ENCODE data around the gene DUSP22. TPM values are rescaled to one million over a fixed set of nuclear protein-coding genes. Genes with fewer than 3 reads are reported as not detected.

The DUSP22 gene
- total RNA-seq, 4 donors from 2014 or later, result 35.4 to 213 (median 49.5) TPM

- peaks cover 0 to 5% (median 0%) of the 10 kb centered on the region in 4 donors for H3K4me1 ChIP-seq
- in situ Hi-C loops (cut with MboI; ENCODE audit: low pct_ligation_motif_present in 1 of 4, low pct_unique_long_range_greater_than_20kb in 1 of 4, low sequenced_read_pairs in 3 of 4), result no loop called here
- H3K4me3 ChIP-seq, result no peak overlapping the region
- 88 to 94% methylated on average over 5 to 8 of the region's 8 CpGs for WGBS, 2 donors (ENCODE audit: low coverage in 1 of 2)
- intact Hi-C loops (cut with DNase I; ENCODE audit: low total_unique reads), result no loop called here
- no peaks in the 10 kb centered on the region for H3K9me3 ChIP-seq
- no peaks in the 10 kb centered on the region for H3K36me3 ChIP-seq
- no peaks in the 10 kb centered on the region for H3K27me3 ChIP-seq
- DNase-seq, result no peak
- no peak overlapping the region for H3K27ac ChIP-seq
- no peak for TF ChIP-seq POLR2AphosphoS5 (IDR thresholded peaks at IDR 0.05)
- TF ChIP-seq POLR2A (IDR thresholded peaks at IDR 0.05), result no peak
- TF ChIP-seq EP300 (IDR thresholded peaks at IDR 0.05; ENCODE audit: low read depth), result no peak
- no peak for TF ChIP-seq CTCF (IDR thresholded peaks at IDR 0.05)
Measured at GRCh38 chr6:308768-309167, 16.5 kb downstream of the DUSP22 start.

DNA sequence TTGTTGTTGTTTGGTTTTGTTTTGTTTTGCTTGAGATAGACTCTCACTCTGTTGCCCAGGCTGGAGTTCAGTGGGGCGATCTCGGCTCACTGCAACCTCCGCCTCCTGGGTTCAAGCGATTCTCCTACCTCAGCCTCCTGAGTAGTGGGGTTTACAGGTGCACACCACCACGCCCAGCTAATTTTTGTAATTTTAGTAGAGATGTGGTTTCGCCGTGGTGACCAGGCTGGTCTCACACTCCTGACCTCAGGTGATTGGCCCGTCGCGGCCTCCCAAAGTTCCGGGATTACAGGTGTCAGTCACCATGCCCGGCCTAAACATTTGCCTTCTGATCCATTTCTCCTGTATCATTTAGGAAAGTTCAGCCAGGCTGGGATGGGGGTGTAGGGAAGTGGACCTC, 17.7 kb downstream of the DUSP22 start:
- Histone ChIP-seq H3K36me3 (no peaks in the 10 kb centered on the region), H3K9me3 (no peaks in the 10 kb centered on the region), H3K4me3 (no peak overlapping the region), H3K27me3 (no peaks in the 10 kb centered on the region), H3K4me1 (peaks cover 0 to 5% (median 0%) of the 10 kb centered on the region in 4 donors), H3K27ac (no peak overlapping the region)
- no peak for TF ChIP-seq EP300 (IDR thresholded peaks at IDR 0.05; ENCODE audit: low read depth)
- TF ChIP-seq CTCF (IDR thresholded peaks at IDR 0.05), result no peak
- TF ChIP-seq POLR2AphosphoS5 (IDR thresholded peaks at IDR 0.05), result no peak
- TF ChIP-seq POLR2A (IDR thresholded peaks at IDR 0.05), result no peak
- in situ Hi-C loops (cut with MboI; ENCODE audit: low pct_ligation_motif_present in 1 of 4, low pct_unique_long_range_greater_than_20kb in 1 of 4, low sequenced_read_pairs in 3 of 4) (no loop called here), intact Hi-C loops (cut with DNase I; ENCODE audit: low total_unique reads) (no loop called here)
- 91 to 94% methylated on average over 11 to 12 of the region's 12 CpGs for WGBS, 2 donors (ENCODE audit: low coverage in 1 of 2)
- no peak for DNase-seq

- peaks cover 0 to 5% (median 0%) of the 10 kb centered on the region in 4 donors for H3K4me1 ChIP-seq
- no peaks in the 10 kb centered on the region for H3K9me3 ChIP-seq
- H3K4me3 ChIP-seq, result no peak overlapping the region
- H3K27ac ChIP-seq, result no peak overlapping the region
- H3K36me3 ChIP-seq, result no peaks in the 10 kb centered on the region
- no peak for DNase-seq
- 62 to 85% methylated on average over 2 of the region's 2 CpGs for WGBS, 2 donors (ENCODE audit: low coverage in 1 of 2)
- no peaks in the 10 kb centered on the region for H3K27me3 ChIP-seq
- TF ChIP-seq POLR2AphosphoS5 (IDR thresholded peaks at IDR 0.05) (no peak), CTCF (IDR thresholded peaks at IDR 0.05) (no peak), POLR2A (IDR thresholded peaks at IDR 0.05) (no peak), EP300 (IDR thresholded peaks at IDR 0.05; ENCODE audit: low read depth) (no peak)
- in situ Hi-C loops (cut with MboI; ENCODE audit: low pct_ligation_motif_present in 1 of 4, low pct_unique_long_range_greater_than_20kb in 1 of 4, low sequenced_read_pairs in 3 of 4) (no loop called here), intact Hi-C loops (cut with DNase I; ENCODE audit: low total_unique reads) (no loop called here)
Measured at GRCh38 chr6:310671-311070, 18.4 kb downstream of the DUSP22 start.

- WGBS, 2 donors (ENCODE audit: low coverage in 1 of 2), result 86 to 89% methylated on average over 17 of the region's 17 CpGs
- no peak overlapping the region for H3K4me3 ChIP-seq
- H3K36me3 ChIP-seq, result no peaks in the 10 kb centered on the region
- peak overlapping the region in 1 of 4 donors; percentile 1 for H3K27ac ChIP-seq
- H3K27me3 ChIP-seq, result no peaks in the 10 kb centered on the region
- in situ Hi-C loops (cut with MboI; ENCODE audit: low pct_ligation_motif_present in 1 of 4, low pct_unique_long_range_greater_than_20kb in 1 of 4, low sequenced_read_pairs in 3 of 4) (no loop called here), intact Hi-C loops (cut with DNase I; ENCODE audit: low total_unique reads) (no loop called here)
- TF ChIP-seq POLR2AphosphoS5 (IDR thresholded peaks at IDR 0.05) (no peak), POLR2A (IDR thresholded peaks at IDR 0.05) (no peak), EP300 (IDR thresholded peaks at IDR 0.05; ENCODE audit: low read depth) (no peak), CTCF (IDR thresholded peaks at IDR 0.05) (no peak)
- no peaks in the 10 kb centered on the region for H3K9me3 ChIP-seq
- DNase-seq, result no peak
- H3K4me1 ChIP-seq, result peaks cover 0 to 7% (median 2%) of the 10 kb centered on the region in 4 donors
Measured at GRCh38 chr6:311679-312220, 19.5 kb downstream of the DUSP22 start.
